ENCODE results near the gene RNF34.
"Not testable (repeated sequence)": the region's sequence is repeated elsewhere in the genome, so short reads cannot be mapped to it uniquely, and the experiment has no call there.

Gene RNF34

GRCh38 chr12:121399391-121400331 lies at the start of gene RNF34:
Gene RNF34 (plus strand): TSS chr12:121400118. CDS start chr12:121400213, 95 bp downstream.
- peak; percentile 72 to 98 (median 95) for DNase-seq

- peak; percentile 67 to 99 (median 91) for DNase-seq
These were observed 47.9 kb upstream of the RNF34 start, which contains the start of gene ANAPC5 for GRCh38 chr12:121351820-121352681. Gene ANAPC5 (minus strand): TSS chr12:121352411. CDS start chr12:121352340, 71 bp downstream.

GRCh38 chr12:121352682-121353018 lies 47.3 kb upstream of the RNF34 start:
- DNase-seq = peak in 4 of 51 donors; percentile 37 to 71 (median 46)

- no peak for DNase-seq
These were observed 44.1 kb upstream of the RNF34 start for GRCh38 chr12:121355818-121356217.

GRCh38 chr12:121356657-121357056 lies 43.3 kb upstream of the RNF34 start:
- DNase-seq = no peak

GRCh38 chr12:121357331-121357730 lies 42.6 kb upstream of the RNF34 start:
- no peak for DNase-seq

- DNase-seq = no peak
These were observed 41.8 kb upstream of the RNF34 start for GRCh38 chr12:121358073-121358472.

GRCh38 chr12:121364683-121365121 lies 35.2 kb upstream of the RNF34 start:
- DNase-seq = no peak

- DNase-seq = no peak
These were observed 34.4 kb upstream of the RNF34 start for GRCh38 chr12:121365416-121366062.

GRCh38 chr12:121366063-121366459 lies 33.9 kb upstream of the RNF34 start:
- DNase-seq = no peak

GRCh38 chr12:121371404-121371803 lies 28.5 kb upstream of the RNF34 start:
- no peak for DNase-seq

- no peak for DNase-seq
These were observed 26.2 kb upstream of the RNF34 start for GRCh38 chr12:121373755-121374154.

- not testable (repeated sequence) for DNase-seq
These were observed 25.6 kb upstream of the RNF34 start for GRCh38 chr12:121374336-121374735.

- not testable (repeated sequence) for DNase-seq
These were observed 24.9 kb upstream of the RNF34 start for GRCh38 chr12:121374945-121375584.

- DNase-seq = no peak
These were observed 22.9 kb upstream of the RNF34 start for GRCh38 chr12:121376754-121377697.

- DNase-seq = no peak
These were observed 21.2 kb upstream of the RNF34 start for GRCh38 chr12:121378736-121379135.

GRCh38 chr12:121379945-121380344 lies 20.0 kb upstream of the RNF34 start:
- DNase-seq = no peak

- DNase-seq = no peak
These were observed 16.3 kb upstream of the RNF34 start for GRCh38 chr12:121383601-121384021.

- not testable (repeated sequence) for DNase-seq
These were observed 15.0 kb upstream of the RNF34 start for GRCh38 chr12:121384891-121385290.

Measured in hypothalamus (tissue), 51 donors.